Posterior vena cava (tissue), 2 donors: ENCODE results near the gene MICU1. TPM values are rescaled to one million over a fixed set of nuclear protein-coding genes. Genes with fewer than 3 reads are reported as not detected.
"Not testable (repeated sequence)": the region's sequence is repeated elsewhere in the genome, so short reads cannot be mapped to it uniquely, and the experiment has no call there.

Experiments used
- DNase-seq: peaks from one replicate; pipeline ENCODE4 v3.0.0-alpha.2; 2020; ENCODE audit warnings: low spot score
- intact Hi-C, 2 donors: fragments of 100-400 bp; cut with DNase I; formaldehyde crosslinking; loops; one replicate each; pipeline versions ENCODE4 v1.14.1 to v1.14.2; 2022 to 2023
- total RNA-seq, 2 donors: library from RNA; stranded (reverse); fragmentation: NEBNext Ultra II Directional; extraction: Animal tissue kit (Norgen Biotek cat#: 25700); gene quantifications; one replicate each; pipeline ENCODE4 v1.2.1, GENCODE V29; 2021
- donor health status: DM: yes; HTN: yes; CAD: no.
- donor health status: DM: yes; HTN: yes; CAD: no.

Gene MICU1
- total RNA-seq, 2 donors from 2014 or later = 57.6 to 58.9 TPM

DNA sequence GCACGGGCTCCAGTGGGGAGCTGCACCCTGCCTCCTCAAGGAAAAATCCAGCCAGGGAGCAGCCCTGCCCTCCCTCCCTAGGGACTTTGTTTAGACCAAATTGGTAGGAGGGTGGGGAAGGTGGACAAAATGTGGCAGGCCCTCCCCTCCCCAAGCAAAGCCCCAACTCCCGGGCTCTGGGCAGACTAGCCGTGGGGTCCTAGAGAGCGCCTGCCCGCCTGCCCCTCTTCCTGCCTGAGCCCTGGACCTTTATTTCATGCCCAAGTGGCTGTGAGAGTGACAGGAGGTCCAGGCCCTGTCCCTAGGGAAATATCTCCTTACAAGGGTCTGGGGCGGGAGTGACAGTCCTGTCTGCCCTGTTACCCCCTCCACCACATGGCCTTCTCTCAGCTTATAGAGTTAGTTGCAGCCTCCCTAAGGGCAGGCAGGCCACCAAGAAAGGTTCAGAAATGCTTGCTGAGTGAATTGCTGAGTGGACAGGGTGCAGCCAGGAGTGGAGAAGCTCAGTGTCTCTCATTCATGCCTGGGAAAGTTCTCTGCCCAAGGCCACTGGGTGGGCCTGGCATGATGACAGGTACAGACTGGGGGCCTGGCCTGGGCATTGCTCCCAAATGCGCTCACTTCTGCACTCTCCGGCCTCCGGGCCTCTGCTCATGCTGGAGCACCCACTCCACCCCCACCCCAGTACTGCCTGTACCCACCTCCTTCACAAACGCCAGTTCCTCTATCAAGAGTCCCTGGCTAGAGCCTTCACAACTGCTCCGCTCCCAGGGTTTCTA is 296.4 kb downstream of the MICU1 start:
- no peak for DNase-seq
- intact Hi-C loops = loop anchor here (10.0 kb wide), 5 partner anchors 105 to 375 kb away; partner anchors contain the start of genes ANAPC16 (in 1 of the 2), ASCC1 (in 1 of the 2) and CHST3 (in 1 of the 2)

- intact Hi-C loops = loop anchor here in 1 of 2 donors (10.0 kb wide), 1 partner anchor 204 kb away; no protein-coding TSS in a partner anchor
- DNase-seq = no peak
Observed at GRCh38 chr10:72328829-72329204, 297.1 kb downstream of the MICU1 start.

DNA sequence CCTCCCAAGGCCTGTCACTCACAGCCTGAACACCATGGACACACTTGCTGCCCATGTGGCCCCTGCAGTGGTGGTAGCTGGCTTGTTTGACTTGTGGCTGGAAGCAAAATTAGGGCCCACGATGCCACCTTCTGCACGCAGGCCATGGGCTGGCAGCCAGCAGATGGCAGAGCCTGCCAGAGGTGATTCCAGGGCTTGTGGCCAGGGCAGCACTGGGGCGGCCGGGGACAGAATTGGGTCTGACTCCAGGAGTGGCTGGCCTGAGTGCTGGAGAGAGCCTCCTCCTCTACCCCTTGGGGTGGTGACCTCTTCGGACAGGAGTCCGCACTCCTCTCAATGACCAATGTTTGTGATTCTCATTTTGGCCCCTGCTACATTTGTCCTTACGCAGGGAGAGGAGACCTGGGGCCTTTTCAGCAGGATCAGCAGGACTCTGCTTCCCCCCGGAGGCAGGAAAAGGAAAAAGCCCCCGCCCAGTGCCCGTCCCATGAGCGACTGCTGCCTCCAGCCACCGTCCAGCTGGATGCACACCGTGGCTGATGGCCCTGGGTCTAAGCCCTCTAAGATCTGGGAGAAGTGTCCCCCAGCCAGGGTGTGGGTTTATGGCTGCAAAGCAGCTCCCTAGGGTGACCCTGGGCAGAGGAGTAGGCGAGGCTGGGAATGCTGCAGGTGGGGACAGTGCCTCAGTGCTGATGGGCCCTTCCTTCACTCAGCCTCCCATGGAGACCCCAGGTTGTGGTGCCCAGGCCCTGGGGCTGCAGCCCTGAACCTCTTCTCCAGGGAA is 297.6 kb downstream of the MICU1 start:
- peak; percentile 90 for DNase-seq
- intact Hi-C loops = loop anchor here in 1 of 2 donors (10.0 kb wide), 1 partner anchor 203 kb away; no protein-coding TSS in a partner anchor

DNA sequence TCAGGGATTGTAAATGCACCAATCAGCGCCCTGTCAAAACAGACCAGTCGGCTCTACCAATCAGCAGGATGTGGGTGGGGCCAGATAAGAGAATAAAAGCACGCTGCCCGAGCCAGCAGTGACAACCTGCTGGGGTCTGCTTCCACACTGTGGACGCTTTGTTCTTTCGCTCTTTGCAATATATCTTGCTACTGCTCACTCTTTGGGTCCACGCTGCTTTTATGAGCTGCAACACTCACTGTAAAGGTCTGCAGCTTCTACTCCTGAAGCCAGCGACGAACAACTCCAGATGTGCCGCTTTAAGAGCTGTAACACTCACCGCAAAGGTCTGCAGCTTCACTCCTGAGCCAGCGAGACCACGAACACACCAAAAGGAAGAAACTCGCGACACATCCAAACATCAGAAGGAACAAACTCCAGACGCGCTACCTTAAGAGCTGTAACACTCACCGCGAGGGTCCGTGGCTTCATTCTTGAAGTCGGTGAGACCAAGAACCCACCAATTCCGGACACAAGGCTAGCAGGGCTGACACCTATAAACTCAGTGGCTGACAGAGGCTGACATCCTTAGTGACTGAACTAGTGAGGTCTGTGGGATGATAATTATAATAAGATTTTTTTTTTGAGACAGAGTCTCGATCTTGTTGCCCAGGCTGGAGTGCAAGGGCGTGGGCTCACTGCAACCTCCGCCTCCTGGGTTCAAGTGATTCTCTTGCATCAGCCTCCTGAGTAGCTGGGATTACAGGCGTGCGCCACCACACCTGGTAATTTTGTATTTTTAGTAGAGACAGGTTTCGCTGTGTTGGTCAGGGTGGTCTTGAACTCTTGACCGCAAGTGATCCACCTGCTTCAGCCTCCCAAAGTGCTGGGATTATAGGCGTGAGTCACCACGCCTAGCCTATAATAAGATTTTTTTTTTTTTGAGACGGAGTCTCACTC is 298.9 kb downstream of the MICU1 start:
- intact Hi-C loops = loop anchor here in 1 of 2 donors (10.0 kb wide), 1 partner anchor 202 kb away; no protein-coding TSS in a partner anchor
- not testable (repeated sequence) for DNase-seq

GRCh38 chr10:72325243-72326175 is 300.4 kb downstream of the MICU1 start:
- DNase-seq = not testable (repeated sequence)
- intact Hi-C loops = loop anchor here in 1 of 2 donors (10.0 kb wide), 1 partner anchor 201 kb away; no protein-coding TSS in a partner anchor

DNA sequence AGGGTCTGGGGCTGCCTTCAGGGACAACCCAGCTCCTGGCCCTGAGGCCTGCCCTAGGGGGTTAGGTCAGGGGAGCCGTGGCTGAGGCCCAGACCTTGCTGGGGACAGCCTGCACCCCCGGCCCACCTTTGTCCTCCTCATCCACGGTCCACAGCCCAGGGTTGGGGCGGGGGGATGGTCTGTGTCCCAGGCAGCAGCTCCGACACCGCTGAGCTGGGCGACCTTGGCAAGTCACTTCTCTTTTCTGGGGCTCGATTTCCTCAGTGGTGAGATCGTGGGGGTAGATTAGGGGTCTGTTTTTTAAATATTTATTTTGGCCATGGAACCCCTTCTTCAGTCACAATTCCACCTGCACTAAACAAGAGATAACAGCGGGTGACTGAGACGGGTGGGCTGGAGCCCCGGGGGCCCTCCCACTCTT is 302.1 kb downstream of the MICU1 start:
- intact Hi-C loops = loop anchor here in 1 of 2 donors (10.0 kb wide), 1 partner anchor 199 kb away; no protein-coding TSS in a partner anchor
- no peak for DNase-seq

DNA sequence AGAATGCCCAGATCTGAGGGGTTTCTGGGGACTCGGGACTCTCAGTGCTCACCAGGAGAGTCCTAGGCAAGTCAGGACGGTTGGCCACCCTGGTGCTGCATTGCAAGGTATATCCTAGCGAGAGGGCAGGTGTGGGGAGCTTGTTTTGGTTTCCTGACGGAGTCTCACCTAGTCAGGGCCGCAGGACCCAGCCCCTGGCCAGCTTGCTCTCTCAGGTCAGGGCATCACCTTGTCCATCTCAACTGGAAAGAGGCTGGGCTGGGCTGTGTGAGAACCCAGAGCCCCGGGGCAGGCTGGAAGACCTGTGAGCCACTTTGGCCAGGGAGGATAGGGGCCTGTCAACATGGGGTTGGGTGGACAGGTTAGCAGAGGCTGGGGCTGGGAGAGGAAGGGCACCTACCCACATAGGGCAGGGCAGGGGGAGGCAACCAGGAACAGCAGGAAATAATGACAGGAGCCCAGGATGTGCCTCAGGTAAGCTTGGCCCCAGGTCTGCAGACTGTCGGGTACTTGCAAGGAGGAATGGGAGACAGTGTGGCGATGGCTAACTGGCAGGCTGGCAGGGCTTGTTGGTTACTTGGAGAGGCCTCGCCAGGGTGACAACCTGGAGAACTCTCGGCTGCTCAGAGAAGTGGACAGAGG is 302.6 kb downstream of the MICU1 start:
- intact Hi-C loops = loop anchor here in 1 of 2 donors (10.0 kb wide), 1 partner anchor 198 kb away; no protein-coding TSS in a partner anchor

DNA sequence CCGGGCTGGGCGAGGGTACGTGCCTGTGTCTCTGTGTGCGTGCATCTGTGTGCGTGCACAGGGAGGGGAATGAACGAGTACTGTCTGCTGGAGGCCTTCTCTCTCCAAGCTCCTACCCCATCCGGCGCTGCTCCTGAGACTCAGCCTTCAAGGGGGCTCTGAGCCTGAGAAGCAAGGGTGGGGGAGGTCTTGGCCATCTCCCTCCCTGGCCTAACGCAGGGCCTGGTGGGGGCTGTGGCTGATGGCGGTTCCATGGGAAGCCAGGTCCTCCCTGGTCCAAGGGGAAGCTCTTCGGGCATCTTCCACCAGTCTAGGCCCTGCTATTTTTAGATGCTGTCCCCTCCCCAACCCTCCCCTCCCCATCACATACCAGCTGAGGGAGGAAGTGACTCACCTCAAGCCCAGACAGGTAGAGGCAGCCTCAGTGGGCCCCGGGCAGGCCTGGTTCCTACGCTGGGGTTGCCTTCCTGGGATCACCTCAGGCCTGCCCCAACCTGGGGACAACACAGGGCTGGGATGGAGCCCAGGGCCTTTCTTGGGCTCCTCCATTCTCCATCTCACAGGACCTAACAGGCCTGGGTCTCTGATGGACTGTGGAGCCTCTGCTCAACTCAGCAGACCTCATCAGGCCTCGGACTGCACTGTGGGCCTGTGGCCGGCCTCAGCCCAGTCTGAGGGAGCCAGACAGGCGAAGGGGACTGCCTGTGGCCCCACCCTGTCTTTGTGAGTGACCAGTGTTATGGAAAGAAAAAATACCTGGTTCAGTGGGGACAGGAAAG is 303.4 kb downstream of the MICU1 start:
- intact Hi-C loops = loop anchor here in 1 of 2 donors (10.0 kb wide), 1 partner anchor 198 kb away; no protein-coding TSS in a partner anchor
- no peak for DNase-seq

More for the DNA sequence above, 302.6 kb downstream of the MICU1 start:
- DNase-seq = no peak

DNA sequence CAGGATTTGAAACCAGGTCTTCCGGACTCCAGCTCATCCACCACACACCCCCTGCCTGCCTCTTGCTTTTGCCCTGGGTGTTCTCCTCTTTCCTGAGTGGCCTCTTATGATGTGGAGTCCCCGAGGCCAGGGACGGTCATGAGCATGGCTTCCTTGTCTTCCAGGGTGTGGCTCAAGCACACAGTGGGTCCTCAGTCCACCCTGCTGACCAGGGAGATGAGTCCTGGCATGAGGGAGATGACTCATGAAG is 303.9 kb downstream of the MICU1 start:
- intact Hi-C loops = loop anchor here in 1 of 2 donors (10.0 kb wide), 1 partner anchor 197 kb away; no protein-coding TSS in a partner anchor
- DNase-seq = peak; percentile 76

GRCh38 chr10:72321248-72322029 is 304.4 kb downstream of the MICU1 start:
- peak; percentile 76 for DNase-seq
- intact Hi-C loops = loop anchor here in 1 of 2 donors (10.0 kb wide), 1 partner anchor 197 kb away; no protein-coding TSS in a partner anchor

DNA sequence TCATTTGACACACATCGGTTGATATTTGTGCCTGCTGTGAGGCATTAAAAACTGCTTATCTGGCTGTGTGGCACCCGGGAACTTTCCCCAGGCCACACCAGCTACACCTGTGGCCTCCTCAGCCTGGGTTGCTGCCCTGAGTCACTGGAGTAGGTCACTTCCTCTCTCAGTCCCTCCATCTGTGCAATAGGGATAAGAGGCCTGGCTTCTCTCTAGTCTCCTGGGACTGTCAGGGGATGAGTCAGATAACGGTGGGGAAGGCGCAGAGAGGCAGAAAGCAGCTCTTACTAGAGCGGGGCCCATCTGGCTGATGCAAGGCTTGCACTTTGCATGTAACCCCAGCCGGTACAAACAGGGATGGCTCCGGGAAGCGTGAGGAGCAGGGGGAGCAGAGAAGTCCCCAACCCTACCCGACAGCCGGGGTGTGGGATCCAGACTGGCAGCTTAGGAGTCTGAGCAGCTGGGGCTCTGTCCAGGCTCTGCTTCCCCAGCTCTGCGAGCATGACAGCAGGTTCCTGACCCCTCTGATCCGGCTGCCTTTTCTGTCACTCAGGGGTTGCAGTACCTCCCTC is 305.1 kb downstream of the MICU1 start:
- intact Hi-C loops = loop anchor here in 1 of 2 donors (10.0 kb wide), 1 partner anchor 196 kb away; no protein-coding TSS in a partner anchor
- peak; percentile 94 for DNase-seq

DNA sequence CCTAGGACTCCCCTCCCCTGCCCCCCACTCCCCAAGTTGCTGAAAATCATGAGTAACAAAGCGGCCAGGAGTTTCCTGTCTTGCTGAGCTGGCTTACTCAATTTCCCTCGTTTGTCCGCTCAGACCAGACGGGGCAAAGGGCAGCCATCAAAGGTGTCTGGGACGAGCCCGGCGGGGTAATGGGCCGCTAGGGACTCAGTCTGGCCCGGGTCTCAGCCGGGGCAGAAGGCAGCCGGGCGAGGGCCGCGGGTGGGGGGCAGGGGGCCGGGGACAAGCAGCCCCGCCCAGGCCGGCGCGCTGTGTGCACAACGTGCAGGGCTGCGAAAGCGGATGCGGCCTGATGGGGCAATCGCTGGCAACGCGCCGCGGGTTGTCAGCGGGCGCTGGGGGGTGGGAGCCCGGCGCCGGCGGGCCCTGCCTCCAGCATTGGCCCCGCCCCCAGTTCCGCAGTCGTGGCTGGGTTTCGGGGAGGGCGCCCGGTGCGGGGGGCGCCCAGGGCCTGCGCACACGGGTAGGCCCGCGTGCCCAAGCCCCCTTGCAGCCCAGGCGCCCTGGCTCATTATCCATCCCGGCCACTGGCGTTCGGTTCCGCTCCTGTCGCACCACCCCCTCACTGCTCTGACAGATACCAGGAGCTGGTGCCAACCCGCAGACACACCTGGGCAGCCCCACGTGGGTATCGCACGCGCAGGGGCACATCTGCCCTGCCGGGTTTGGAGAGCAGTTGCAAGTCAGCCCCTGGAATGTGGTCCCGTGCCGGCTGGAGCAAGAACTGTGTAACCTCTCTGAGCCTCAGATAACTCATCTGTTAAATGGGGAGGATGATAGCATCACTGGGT is 306.2 kb downstream of the MICU1 start:
- intact Hi-C loops = loop anchor here in 1 of 2 donors (10.0 kb wide), 1 partner anchor 195 kb away; no protein-coding TSS in a partner anchor

GRCh38 chr10:72318418-72319262 is 307.2 kb downstream of the MICU1 start:
- intact Hi-C loops = no loop called here
- no peak for DNase-seq

More for the DNA sequence above, 306.2 kb downstream of the MICU1 start:
- peak; percentile 99 for DNase-seq
